Fibroblast of mammary gland (primary cell): ENCODE results near the gene VWA5B1.
A peak's percentile ranks its signal among the peaks of the same experiment; 100 is the strongest.

Source experiments
- DNase-seq: peaks from one replicate; pipeline ENCODE4 v3.0.0-alpha.2; 2010; ENCODE audit warnings: low read depth
- H3K4me3 ChIP-seq: 2 replicates; pipeline ENCODE4 v1.5.1; 2011; ENCODE audit warnings: low read depth, mild to moderate bottlenecking, low read length, moderate library complexity; ENCODE audit not compliant: control insufficient read depth
- TF ChIP-seq, protein P1 (sequence below): conservative IDR thresholded peaks from 2 replicates; pipeline ENCODE4 v1.5.1; 2011; ENCODE audit warnings: low read depth, low read length, inconsistent platforms; ENCODE audit not compliant: control insufficient read depth, insufficient read depth

VWA5B1 gene, protein sequence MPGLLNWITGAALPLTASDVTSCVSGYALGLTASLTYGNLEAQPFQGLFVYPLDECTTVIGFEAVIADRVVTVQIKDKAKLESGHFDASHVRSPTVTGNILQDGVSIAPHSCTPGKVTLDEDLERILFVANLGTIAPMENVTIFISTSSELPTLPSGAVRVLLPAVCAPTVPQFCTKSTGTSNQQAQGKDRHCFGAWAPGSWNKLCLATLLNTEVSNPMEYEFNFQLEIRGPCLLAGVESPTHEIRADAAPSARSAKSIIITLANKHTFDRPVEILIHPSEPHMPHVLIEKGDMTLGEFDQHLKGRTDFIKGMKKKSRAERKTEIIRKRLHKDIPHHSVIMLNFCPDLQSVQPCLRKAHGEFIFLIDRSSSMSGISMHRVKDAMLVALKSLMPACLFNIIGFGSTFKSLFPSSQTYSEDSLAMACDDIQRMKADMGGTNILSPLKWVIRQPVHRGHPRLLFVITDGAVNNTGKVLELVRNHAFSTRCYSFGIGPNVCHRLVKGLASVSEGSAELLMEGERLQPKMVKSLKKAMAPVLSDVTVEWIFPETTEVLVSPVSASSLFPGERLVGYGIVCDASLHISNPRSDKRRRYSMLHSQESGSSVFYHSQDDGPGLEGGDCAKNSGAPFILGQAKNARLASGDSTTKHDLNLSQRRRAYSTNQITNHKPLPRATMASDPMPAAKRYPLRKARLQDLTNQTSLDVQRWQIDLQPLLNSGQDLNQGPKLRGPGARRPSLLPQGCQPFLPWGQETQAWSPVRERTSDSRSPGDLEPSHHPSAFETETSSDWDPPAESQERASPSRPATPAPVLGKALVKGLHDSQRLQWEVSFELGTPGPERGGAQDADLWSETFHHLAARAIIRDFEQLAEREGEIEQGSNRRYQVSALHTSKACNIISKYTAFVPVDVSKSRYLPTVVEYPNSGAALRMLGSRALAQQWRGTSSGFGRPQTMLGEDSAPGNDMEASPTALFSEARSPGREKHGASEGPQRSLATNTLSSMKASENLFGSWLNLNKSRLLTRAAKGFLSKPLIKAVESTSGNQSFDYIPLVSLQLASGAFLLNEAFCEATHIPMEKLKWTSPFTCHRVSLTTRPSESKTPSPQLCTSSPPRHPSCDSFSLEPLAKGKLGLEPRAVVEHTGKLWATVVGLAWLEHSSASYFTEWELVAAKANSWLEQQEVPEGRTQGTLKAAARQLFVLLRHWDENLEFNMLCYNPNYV

DNA sequence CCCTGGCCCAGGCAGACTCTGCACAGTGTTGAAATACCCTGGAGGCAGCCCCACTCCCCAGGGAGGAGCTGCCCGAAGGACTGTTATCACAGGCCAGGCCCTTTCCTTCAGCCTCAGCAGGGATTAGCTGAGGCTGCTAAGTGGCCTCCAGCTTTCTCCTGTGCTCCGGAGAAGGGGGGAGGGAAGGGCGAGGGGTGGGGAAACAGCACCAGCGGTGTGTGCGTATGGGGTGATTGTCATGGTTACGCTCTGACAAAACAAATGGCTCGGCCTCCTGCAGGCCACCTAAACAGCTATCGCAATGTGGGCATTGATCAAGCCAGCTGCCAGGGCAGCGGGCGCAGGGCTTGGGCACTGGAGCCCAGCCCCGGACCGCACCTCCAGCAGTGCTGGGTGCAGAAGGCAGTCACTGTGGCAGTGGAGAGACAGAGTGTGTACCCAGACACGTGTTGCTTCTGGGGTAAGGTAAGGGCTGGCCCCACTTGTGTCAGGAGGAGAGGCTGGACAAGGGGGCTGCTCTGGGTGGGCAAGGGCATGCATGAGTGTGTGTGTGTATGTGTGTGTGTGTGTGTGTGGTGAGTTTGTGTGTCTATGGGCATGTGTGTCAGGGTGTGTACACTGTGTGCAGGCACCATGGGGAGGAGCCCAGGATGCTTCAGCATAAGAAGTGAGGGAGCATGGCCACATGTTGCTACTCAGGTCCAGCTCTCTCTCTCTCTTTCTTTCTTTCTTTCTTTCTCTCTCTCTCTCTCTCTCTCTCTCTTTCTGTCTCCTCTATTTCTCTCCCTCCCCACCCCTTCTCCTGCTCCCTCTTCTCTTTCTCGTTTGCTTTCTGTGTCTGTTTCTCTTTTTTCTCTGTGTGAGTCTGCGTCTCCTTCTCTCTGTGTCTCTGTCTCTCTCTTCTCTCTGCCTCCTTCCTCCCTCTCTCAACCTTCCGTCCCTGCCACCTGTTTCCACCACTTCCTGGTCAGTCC is at the start of gene VWA5B1:
TSS of gene VWA5B1 (plus strand) at position 252 of the 974 bp plus-strand sequence. CDS start 19,727 bp downstream, outside the sequence.
- H3K4me3 ChIP-seq, result no peak within 1 kb of the TSS
- TF ChIP-seq, protein P1, sequence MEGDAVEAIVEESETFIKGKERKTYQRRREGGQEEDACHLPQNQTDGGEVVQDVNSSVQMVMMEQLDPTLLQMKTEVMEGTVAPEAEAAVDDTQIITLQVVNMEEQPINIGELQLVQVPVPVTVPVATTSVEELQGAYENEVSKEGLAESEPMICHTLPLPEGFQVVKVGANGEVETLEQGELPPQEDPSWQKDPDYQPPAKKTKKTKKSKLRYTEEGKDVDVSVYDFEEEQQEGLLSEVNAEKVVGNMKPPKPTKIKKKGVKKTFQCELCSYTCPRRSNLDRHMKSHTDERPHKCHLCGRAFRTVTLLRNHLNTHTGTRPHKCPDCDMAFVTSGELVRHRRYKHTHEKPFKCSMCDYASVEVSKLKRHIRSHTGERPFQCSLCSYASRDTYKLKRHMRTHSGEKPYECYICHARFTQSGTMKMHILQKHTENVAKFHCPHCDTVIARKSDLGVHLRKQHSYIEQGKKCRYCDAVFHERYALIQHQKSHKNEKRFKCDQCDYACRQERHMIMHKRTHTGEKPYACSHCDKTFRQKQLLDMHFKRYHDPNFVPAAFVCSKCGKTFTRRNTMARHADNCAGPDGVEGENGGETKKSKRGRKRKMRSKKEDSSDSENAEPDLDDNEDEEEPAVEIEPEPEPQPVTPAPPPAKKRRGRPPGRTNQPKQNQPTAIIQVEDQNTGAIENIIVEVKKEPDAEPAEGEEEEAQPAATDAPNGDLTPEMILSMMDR, result no peak
- DNase-seq, result no peak

DNA sequence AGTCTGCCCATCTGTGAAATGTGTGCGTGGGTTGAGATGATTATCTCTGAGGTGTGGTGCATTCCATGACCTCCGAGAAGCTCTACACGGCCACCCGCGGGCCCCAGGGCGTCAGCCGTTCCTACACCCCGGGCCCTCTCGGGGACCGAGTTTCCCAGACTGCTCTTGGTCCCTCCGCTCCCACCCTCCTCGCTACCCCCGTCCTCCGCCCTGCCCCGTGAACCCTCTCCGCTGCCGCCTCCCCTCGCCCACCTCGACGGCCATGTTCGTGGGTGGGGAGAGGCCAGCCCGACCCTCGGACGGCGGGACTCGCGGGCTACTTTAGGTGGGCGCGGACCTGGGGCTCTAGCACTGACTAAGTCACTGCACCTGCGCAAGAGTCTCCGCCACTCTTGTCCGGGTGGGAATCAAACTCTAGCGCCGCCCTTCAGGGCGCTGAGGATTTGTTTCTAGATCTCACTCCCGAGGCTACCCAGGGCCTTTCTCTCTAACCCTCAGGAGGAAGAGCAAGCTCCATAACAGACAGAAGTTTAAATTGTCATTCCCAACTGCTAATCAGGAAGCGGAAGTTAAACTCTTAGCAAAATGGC is 47.7 kb upstream of the VWA5B1 start:
- TF ChIP-seq, protein P1, result no peak
- no peak for DNase-seq
- H3K4me3 ChIP-seq, result no peak overlapping the region

DNA sequence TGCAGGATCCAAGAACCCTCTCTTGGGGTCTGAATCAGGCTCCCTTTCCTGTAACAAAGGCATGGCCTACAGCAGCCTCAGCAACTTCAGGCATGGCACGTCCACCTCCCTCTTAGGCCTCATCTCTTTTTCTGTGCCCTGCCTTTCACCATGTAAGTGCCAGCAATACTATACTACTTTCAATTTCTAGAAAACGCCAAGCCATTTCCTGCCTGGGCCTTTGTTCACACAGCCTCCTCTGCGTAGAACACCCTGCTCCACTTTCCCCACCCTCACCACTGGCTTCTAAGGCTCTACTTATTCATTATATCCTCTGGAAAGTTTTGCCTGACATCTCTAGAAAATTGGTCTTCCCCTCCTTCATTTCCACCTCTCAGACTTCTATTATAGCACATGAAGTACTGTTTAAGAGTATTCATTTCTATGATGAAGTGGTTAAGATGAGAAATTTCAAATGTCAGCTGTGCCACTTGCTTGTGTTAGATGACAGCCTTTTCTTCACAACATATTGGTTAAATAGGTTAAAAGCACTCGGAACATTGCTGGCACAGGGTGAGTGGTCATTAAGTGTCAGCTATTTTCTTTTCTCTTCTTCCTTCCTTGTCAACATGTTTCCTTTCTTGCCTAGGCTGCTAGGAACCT is 41.6 kb upstream of the VWA5B1 start:
- TF ChIP-seq, protein P1, result no peak
- H3K4me3 ChIP-seq, result no peak overlapping the region
- DNase-seq, result no peak

DNA sequence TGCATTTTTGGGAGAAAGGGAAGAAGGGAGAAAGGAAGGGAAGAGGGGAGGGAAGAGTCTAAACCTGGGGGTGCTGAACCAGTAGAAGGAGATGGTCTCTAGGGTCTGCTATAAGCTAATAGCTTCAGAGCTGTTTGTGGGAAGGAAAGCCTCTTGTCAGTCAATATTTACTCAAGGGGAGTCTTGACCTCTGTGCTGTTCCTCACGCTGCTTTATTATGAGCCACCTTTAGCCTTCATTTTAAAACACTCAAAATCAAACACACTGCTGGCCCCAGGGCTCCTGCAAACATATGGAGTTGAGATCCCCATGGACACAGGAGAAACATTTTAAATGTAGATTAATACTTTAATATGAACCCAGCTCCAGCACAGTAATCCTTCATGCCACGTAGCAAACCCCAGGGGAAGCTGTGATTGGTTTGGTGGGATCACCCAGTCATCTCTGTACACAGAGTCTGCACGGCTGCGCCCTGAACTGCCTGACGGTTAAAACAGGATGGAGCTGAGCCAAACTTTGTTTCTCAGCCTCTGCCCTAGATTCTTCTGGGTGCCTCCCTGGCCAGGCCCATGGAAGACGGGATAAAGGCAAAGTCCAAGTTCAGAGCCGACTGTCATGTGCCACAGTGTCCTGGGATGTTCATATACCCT is 40.2 kb upstream of the VWA5B1 start:
- peak; percentile 78 for DNase-seq
- H3K4me3 ChIP-seq, result no peak overlapping the region
- TF ChIP-seq, protein P1, result no peak

DNA sequence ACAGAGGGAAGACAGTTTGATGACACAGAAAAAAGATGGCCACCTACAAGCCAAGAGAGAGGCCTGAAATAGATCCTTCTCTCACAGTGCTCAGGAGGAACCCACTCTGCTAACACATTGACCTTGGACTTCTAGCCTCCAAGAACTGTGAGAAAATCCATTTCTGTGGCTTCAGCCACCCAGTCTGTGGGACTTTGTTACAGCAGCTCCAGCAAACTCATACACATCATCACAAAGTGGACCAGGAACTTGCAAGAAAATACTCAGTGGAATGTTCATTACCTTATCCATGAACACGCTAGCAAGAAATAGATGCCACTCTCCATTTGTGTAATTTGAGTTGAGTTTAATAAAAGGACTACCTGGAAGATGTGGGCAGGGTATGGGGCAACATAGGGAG is 38.1 kb upstream of the VWA5B1 start:
- no peak overlapping the region for H3K4me3 ChIP-seq
- TF ChIP-seq, protein P1, result no peak
- no peak for DNase-seq
